Measurements from ENCODE around the gene KAZN.
"Not testable (repeated sequence)": the region's sequence is repeated elsewhere in the genome, so short reads cannot be mapped to it uniquely, and the experiment has no call there.

Gene KAZN

DNA sequence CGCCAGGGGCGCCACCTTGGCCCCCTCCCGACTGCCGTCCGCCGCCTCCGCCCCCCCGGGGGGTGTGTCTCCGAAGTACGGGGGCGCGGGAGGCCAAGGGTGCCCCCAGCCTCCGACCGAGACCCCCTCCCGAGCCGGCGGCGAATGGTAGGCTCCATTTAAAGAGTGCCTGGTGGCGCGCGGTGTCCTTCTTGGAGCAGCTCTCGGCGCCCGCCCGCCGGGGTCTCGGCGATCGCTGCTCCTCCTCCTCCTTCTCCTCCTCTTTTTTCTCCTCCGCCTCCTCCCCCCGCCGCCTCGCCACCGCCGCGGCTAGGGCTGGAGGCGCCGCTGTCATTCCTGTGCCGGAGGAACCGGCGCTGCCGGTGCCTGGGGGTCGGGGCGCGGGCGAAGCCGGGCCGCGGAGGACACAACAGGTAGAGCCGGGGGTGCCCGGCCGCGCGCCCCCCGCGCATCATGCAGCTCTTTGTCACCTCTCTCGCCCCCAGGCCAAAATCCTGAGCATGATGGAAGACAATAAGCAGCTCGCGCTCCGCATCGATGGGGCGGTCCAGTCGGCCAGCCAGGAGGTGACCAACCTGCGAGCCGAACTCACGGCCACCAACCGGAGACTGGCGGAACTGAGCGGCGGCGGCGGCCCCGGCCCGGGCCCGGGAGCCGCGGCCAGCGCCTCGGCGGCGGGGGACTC, at the start of gene KAZN:
TSS of gene KAZN (plus strand) at position 188 of the 685 bp plus-strand sequence.
- DNase-seq = no peak

DNA sequence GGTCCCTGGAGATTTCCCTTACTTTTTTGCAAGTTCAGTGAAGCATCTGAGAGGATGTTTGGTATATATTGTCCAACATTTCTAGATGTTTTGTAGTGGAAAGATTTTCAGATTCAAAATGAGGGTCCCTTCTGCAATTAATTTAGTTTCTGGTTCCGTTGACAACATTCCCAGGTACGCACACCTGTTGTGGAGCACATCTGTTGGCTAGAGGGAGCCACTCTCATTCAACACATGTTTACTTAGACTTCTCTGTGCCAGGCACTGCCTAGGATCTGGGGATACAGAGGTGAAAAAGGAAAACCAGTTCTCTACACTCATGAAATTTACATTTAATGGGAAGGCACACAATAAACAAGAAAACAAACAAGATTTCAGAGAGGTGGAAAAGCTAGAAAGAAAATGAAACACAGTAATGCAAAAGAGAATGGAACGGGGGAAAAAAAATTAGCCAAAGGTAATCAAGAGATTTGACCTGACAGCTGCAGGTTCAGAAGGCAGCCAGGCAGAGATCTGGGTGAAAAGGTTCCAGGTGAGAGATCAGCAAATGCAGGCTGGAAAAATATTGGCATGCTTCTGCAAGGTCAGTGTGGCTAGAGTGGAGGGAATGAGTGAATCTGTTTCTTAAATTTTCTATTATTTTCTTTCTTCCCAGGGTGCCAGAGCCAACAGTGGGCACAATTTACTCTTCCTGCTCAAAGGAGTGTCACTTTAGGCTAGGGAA, 48.4 kb upstream of the KAZN start:
- DNase-seq = no peak

DNA sequence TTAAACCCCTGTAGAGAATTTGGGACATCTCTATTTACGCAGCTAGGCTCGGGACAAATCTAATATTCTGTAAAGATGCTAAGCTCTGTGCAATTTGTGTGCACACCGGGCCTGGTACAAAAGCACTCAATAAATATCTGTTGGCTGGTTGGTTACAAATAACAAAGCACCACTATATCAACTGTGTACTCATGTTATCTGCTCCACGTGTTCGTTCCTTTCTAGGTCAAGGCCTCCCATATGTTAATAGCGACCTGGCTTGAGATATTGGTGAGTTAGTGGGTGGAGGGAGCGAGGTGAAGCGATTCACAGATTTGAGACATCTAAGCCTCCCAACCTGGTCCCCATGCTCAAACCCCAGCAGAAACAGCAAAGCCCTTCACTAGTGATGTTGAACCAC, 47.1 kb upstream of the KAZN start:
- DNase-seq = no peak

DNA sequence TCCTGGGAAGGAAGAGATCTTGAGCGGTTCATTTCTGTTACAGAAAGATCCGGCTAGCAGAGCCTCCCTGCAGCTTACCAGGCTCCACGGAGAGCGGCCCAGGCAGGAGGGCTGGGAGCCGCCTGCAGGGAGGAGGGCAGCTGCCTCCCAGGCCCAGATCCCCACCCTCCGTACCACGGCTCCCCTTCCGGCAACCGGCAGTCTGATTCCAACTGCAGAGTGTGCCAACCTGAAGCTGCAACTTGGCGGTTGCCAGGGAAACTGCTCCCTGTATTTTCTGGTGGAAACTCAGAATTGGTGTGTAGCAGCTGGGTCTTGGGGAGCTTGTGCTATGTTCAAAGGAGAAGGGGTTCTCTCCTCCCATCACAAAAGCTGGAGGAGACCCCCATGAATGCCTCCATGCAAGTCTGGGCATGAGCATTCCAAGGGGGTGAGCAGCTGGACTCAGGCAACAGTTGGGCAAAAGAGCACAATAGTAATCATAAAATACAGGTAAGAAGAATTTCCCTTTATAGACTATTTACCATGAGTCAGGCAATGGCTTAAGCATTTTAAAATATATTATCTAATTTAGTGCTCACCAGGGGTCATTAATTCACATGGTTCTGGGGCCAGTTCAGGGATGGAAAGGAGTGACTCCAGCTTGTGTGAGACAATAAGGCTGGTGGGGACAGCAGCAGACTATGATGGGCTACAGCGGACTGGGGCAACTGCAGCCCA, 46.1 kb upstream of the KAZN start:
- DNase-seq = no peak

GRCh38 chr1:14553711-14554110, 44.8 kb upstream of the KAZN start:
- DNase-seq = no peak

- no peak for DNase-seq
Observed at GRCh38 chr1:14555091-14555490, 43.4 kb upstream of the KAZN start.

DNA sequence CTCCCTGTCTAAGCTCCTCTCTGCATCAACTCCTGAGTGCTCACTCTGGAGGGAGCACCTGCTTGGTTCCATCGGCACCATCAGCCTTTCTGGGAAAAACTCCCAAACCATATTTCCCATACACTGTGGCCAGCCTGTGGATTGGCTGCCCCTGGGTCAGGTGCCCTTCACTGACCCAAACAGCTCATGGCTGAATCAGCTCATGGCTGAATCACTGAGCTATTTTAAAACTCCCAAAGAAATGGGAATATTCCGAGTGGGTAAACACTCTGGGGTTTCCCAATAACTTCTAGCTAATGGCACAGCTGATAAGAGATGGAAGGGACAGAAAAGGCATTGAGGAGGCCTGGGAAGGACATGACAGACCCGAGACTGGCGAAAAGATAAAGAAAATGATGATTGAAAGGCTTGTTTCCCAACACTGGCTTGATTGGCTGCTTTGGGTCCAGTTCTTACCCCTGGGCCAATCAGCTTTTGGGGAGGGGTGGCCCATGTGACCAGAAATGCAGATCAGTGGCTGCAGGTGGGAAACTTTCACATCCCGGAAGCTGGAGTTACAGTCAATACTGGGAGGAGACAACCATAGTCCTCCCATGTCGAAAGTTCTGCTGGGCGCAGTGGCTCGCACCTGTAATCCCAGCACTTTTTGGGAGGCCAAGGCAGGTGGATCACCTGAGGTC, 37.3 kb upstream of the KAZN start:
- DNase-seq = no peak

GRCh38 chr1:14565090-14565489, 33.4 kb upstream of the KAZN start:
- DNase-seq = no peak

DNA sequence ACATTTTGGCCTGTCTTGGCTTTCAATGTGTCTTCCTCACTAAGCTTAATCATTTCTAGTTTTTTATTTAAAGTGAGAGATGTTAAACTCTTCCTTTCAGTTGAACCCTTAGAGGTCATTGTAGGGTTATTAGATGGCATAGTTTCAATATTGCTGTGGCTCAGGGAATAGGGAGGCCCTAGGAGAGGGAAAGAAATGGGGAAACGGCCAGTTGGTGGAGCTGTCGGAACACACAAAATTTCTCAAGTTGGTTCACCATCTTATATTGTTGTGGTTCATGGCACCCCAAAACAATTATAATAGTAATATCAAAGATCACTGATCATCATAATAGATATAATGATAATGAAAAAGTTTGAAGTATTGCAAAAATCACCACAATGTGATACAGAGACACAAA, 31.4 kb upstream of the KAZN start:
- no peak for DNase-seq

- no peak for DNase-seq
Observed at GRCh38 chr1:14567903-14568302, 30.6 kb upstream of the KAZN start.

DNA sequence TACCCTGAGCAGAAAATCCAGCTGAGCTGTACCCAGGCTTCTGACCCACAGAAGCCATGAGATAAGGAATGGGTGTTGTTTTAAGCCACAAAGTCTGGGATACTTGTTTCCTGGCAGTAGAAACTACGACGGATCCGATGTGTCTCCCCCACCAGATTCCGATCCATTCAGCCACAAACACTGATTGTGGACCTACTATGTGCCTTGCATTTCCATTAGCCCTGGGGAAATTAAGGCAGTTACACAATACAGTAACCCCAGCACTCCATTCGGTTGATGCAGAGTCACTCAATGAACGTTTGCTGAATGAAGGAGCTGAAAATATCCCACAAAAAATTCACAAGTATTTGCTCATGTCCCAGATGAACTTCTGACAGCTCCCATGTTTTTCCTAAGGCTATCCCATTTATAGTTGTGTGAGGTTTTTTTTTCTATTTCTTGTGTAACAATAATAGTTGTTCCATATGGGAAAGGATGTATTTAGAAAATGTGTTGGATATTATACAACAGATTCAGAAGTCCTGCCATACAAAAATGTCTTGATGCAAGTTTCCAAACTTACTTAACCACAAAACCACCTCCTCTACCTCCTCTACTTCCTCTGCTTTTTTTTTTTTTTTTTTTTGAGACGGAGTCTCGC, 29.6 kb upstream of the KAZN start:
- DNase-seq = no peak

DNA sequence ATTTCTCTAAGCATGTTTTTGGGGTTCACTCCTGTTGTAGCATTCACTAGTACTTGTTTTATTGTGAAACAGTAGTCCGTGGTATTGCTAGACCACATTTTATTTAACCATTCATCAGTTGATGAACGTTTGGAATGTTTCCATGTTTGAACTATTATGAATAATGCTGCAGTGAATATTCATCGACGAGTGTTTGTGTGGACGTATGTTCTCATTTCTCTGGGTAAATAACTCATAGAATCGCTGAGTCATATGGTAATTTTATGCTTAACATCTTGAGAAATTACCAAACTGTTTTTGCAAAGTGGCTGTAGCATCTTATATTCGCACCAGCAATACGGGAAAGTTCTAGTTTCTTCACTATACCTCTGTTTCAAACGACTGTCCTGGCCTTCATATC, 28.0 kb upstream of the KAZN start:
- DNase-seq = no peak

DNA sequence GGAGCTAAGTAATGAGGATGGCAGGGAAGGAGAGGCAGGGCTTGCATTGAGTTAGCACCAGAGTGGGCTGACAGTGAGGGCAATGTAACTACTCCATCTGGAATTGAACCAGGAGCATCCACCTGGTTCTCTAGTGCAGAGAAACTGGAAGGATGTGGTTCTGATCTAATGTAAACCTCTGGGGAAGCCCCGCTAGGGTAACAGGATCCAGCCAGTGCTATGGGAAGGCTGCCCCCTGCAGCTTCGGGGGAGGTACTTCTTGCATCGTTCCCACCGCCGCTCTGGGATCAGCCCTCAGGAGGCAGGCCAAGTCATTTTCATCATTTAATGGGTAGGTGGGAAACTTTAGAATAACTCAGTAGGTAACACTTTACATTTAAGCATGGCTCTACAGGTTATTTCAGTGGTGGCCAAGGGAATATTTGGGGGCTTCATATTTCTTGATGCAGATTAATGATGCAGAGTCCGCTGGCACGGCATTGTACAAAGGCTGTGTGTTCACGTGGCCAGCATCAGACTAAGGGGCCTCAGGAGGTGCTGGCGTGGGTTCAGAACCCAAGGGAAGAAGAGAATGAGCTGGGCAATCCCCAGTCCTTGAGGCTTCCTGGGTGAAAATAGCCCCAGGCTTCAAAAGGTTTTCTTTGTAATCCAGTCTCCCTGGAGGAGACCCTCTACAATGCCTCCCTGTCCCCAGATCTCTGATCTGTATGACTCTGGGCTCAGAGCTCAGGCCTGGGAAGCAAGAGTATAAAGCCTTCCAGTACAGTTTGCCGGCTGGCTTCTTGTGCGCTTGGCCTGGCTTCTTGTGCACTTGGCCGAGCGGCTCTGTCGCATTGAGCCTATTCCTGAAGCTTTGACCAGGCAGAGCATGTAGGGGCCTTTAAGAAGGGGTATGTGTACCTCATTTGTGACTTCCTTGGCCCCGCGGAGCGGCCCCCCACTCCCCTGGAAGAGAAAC, 26.4 kb upstream of the KAZN start:
- DNase-seq = no peak

DNA sequence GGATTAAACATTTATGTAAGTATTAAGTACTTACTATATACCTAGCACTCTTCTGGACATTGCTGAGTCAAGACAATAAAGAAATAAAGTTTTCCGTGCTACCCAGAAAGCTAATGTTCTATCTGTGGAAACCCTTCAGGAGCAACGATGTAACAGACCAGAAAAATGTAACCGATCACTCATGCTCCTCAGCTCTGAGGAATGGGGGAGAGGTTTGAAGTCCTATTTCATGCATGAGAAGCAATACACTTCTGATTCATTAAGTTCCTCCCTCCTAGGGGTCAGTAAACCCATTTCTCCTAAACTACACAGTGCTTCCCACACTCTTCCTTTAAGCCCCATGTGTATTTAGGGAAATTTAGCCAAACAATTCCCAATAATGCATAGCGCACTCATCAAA, 25.6 kb upstream of the KAZN start:
- DNase-seq = no peak

GRCh38 chr1:14576155-14576554, 22.3 kb upstream of the KAZN start:
- DNase-seq = no peak

- no peak for DNase-seq
Observed at GRCh38 chr1:14577261-14577660, 21.2 kb upstream of the KAZN start.

DNA sequence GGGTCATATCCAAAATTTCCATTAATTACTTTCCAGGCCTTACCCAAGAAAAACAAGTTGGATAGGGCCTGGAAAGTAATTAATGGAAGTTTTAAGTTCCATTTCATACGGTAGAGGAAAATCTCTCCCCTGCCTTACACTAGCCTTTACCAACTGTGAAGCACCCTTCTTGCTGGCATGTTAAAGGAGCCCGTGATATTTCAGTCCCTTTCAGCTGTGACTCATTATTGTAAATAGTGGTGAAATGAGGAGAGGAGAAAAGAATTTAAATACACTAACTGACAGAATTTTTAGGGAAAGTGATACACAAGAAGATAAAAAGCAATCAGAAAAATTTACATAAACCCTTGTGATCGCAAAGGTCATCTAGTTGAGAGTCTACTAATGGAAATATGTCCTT, 20.3 kb upstream of the KAZN start:
- DNase-seq = no peak

GRCh38 chr1:14580295-14580694, 18.2 kb upstream of the KAZN start:
- not testable (repeated sequence) for DNase-seq

GRCh38 chr1:14580986-14581385, 17.5 kb upstream of the KAZN start:
- DNase-seq = no peak

DNA sequence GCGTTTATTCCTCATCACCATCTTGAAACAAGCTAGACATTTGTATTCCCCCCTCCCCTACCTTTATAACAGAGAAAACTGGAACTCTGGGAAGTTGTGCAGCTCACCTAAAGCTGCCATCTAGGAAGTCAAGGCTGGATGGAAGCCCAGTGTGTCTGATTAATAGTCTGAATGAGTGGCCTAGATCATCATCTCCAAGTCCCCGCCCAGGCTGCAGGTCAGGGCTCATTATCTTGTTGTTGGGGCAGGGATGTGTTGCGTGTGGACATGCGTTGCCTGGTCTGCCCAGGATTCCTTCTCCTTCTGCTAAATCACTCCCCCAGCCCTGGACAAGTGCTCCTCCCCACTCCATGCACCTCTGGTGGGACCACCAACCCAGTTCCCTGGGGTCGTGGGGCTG, 14.7 kb upstream of the KAZN start:
- DNase-seq = no peak

GRCh38 chr1:14585728-14586127, 12.8 kb upstream of the KAZN start:
- no peak for DNase-seq

Measured in activated CD4-positive, alpha-beta T cell treated with anti-CD3 and anti-CD28 coated beads, Interleukin-10, Interleukin-2, amounts not matched to agents 100 ng/mL and 50 ng/mL, durations not matched to agents 16 hours and 8 hours (primary cell).